ENCODE data around the gene NEK6.

DNA sequence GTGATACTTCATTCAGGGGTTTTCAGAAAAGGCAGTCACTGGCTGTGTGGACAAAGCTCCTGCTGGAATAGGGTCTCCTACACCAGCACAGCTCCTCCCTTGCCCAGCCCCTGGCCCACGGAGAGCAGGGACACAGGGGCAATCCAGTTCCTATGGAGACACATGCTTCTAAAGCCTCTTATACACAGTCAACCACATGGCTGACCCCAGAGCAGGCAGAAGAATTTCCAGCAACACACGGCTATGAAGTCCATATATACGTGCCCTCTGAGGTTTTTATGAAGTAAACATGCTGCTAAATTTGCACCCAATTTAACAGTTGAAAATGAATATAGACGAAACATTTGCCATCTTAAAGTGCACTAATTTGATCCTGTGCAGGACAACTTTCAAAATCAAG is 138.1 kb downstream of the NEK6 start:
- TF ChIP-seq, protein P1, sequence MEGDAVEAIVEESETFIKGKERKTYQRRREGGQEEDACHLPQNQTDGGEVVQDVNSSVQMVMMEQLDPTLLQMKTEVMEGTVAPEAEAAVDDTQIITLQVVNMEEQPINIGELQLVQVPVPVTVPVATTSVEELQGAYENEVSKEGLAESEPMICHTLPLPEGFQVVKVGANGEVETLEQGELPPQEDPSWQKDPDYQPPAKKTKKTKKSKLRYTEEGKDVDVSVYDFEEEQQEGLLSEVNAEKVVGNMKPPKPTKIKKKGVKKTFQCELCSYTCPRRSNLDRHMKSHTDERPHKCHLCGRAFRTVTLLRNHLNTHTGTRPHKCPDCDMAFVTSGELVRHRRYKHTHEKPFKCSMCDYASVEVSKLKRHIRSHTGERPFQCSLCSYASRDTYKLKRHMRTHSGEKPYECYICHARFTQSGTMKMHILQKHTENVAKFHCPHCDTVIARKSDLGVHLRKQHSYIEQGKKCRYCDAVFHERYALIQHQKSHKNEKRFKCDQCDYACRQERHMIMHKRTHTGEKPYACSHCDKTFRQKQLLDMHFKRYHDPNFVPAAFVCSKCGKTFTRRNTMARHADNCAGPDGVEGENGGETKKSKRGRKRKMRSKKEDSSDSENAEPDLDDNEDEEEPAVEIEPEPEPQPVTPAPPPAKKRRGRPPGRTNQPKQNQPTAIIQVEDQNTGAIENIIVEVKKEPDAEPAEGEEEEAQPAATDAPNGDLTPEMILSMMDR (IDR thresholded peaks at IDR 0.05), result no peak
- TF ChIP-seq POLR2A (IDR thresholded peaks at IDR 0.05), result no peak

Data from tibial nerve (tissue), 3 donors.